GM20431 (cell line): ENCODE data around the gene PLBD2.

ENCODE experiments used
- in situ Hi-C: fragments of 300-500 bp; cut with MseI, MboI; formaldehyde crosslinking; loops from one replicate; pipeline ENCODE4 v1.15.0; 2020; ENCODE audit warnings: low sequenced_read_pairs; ENCODE audit not compliant: unreplicated experiment

Gene PLBD2

GRCh38 chr12:113408756-113409298 lies 50.4 kb downstream of the PLBD2 start:
- in situ Hi-C loops, result no loop called here

- in situ Hi-C loops, result no loop called here
These were observed 51.2 kb downstream of the PLBD2 start for GRCh38 chr12:113409462-113410124.

GRCh38 chr12:113413488-113413939 lies 55.1 kb downstream of the PLBD2 start:
- in situ Hi-C loops, result no loop called here

- in situ Hi-C loops, result no loop called here
These were observed 56.2 kb downstream of the PLBD2 start for GRCh38 chr12:113414519-113415038.

- in situ Hi-C loops, result no loop called here
These were observed 57.8 kb downstream of the PLBD2 start for GRCh38 chr12:113416091-113416754.

GRCh38 chr12:113418213-113418879 lies 60.0 kb downstream of the PLBD2 start:
- in situ Hi-C loops, result no loop called here

GRCh38 chr12:113420996-113421595 lies 62.7 kb downstream of the PLBD2 start:
- in situ Hi-C loops, result no loop called here

- in situ Hi-C loops, result no loop called here
These were observed 63.9 kb downstream of the PLBD2 start, which contains the start of gene SDSL for GRCh38 chr12:113422030-113422885. TSS of gene SDSL (plus strand) at chr12:113422380. CDS start at chr12:113427983, 5,603 bp downstream.

GRCh38 chr12:113422886-113423669 lies 64.7 kb downstream of the PLBD2 start:
- in situ Hi-C loops, result no loop called here

- in situ Hi-C loops, result no loop called here
These were observed 66.1 kb downstream of the PLBD2 start for GRCh38 chr12:113424456-113424855.

- in situ Hi-C loops, result loop anchor here (25.0 kb wide), 1 partner anchor 487 kb away; no protein-coding TSS in a partner anchor
These were observed 66.8 kb downstream of the PLBD2 start for GRCh38 chr12:113424915-113425823.

GRCh38 chr12:113425960-113426453 lies 67.6 kb downstream of the PLBD2 start:
- in situ Hi-C loops, result loop anchor here (25.0 kb wide), 1 partner anchor 486 kb away; no protein-coding TSS in a partner anchor

GRCh38 chr12:113427882-113428281 lies 69.5 kb downstream of the PLBD2 start:
- in situ Hi-C loops, result loop anchor here (25.0 kb wide), 1 partner anchor 484 kb away; no protein-coding TSS in a partner anchor

GRCh38 chr12:113428482-113428881 lies 70.1 kb downstream of the PLBD2 start:
- in situ Hi-C loops, result loop anchor here (25.0 kb wide), 1 partner anchor 484 kb away; no protein-coding TSS in a partner anchor

- in situ Hi-C loops, result loop anchor here (25.0 kb wide), 1 partner anchor 479 kb away; no protein-coding TSS in a partner anchor
These were observed 74.6 kb downstream of the PLBD2 start for GRCh38 chr12:113432986-113433385.

GRCh38 chr12:113435367-113435766 lies 77.0 kb downstream of the PLBD2 start:
- in situ Hi-C loops, result loop anchor here (25.0 kb wide), 1 partner anchor 477 kb away; no protein-coding TSS in a partner anchor

- in situ Hi-C loops, result loop anchor here (25.0 kb wide), 1 partner anchor 476 kb away; no protein-coding TSS in a partner anchor
These were observed 78.2 kb downstream of the PLBD2 start for GRCh38 chr12:113436586-113436985.
